GM23248 (cell line): ENCODE results near the gene STUM. TPM values are rescaled to one million over a fixed set of nuclear protein-coding genes. Genes with fewer than 3 reads are reported as not detected.

ENCODE experiments used
- DNase-seq: peaks from one replicate; pipeline ENCODE4 v3.0.0-alpha.2; 2015
- H2AFZ ChIP-seq: fragments of 200-600 bp; sonication (generic); 2 replicates; pipeline ENCODE4 v1.6.1; 2016; ENCODE audit warnings: antibody characterized with exemption
- H3F3A ChIP-seq: fragments of 200-600 bp; sonication (generic); 2 replicates; pipeline ENCODE4 v1.6.1; 2016; ENCODE audit warnings: mild to moderate bottlenecking, antibody characterized with exemption, mixed run types; ENCODE audit not compliant: insufficient read depth
- H3K27ac ChIP-seq: fragments of 200-600 bp; sonication (generic); 2 replicates; pipeline ENCODE4 v1.5.1; 2016; ENCODE audit warnings: mild to moderate bottlenecking
- H3K27me3 ChIP-seq: fragments of 200-600 bp; sonication (generic); replicated peaks from 2 replicates; pipeline ENCODE4 v1.6.1; 2016; ENCODE audit warnings: mild to moderate bottlenecking; ENCODE audit not compliant: insufficient read depth
- H3K36me3 ChIP-seq: fragments of 200-600 bp; sonication (generic); 2 replicates; pipeline ENCODE4 v1.6.1; 2016; ENCODE audit warnings: low read depth, mild to moderate bottlenecking
- H3K4me1 ChIP-seq: fragments of 200-600 bp; sonication (generic); 2 replicates; pipeline ENCODE4 v1.6.1; 2016; ENCODE audit warnings: mild to moderate bottlenecking; ENCODE audit not compliant: insufficient read depth
- H3K4me2 ChIP-seq: fragments of 200-600 bp; sonication (generic); one replicate; pipeline ENCODE4 v1.6.1; 2016; ENCODE audit warnings: mild to moderate bottlenecking; ENCODE audit not compliant: unreplicated experiment
- H3K4me3 ChIP-seq: fragments of 200-600 bp; sonication (generic); 2 replicates; pipeline ENCODE4 v1.5.1; 2016; ENCODE audit warnings: mild to moderate bottlenecking
- H3K79me2 ChIP-seq: fragments of 200-600 bp; sonication (generic); 2 replicates; pipeline ENCODE4 v1.6.1; 2016; ENCODE audit warnings: mild to moderate bottlenecking; ENCODE audit not compliant: insufficient read depth
- H3K9ac ChIP-seq: fragments of 200-600 bp; sonication (generic); 2 replicates; pipeline ENCODE4 v1.6.1; 2016; ENCODE audit warnings: mild to moderate bottlenecking
- H3K9me2 ChIP-seq: fragments of 200-600 bp; sonication (generic); 2 replicates; pipeline ENCODE4 v1.6.1; 2016; ENCODE audit warnings: mixed run types, mild to moderate bottlenecking, moderate library complexity; ENCODE audit not compliant: insufficient read depth
- H3K9me3 ChIP-seq: fragments of 200-600 bp; sonication (generic); one replicate; pipeline ENCODE4 v1.6.1; 2017; ENCODE audit warnings: low read depth
- H4K20me1 ChIP-seq: fragments of 200-600 bp; sonication (generic); 2 replicates; pipeline ENCODE4 v1.6.0; 2016; ENCODE audit not compliant: insufficient read depth
- EZH2 ChIP-seq: fragments of 200-600 bp; sonication (generic); IDR thresholded peaks from 2 replicates; pipeline ENCODE4 v1.6.1; 2018; ENCODE audit warnings: antibody characterized with exemption, mild to moderate bottlenecking; ENCODE audit not compliant: insufficient read depth, poor library complexity, severe bottlenecking
- EZH2phosphoT487 ChIP-seq: fragments of 200-600 bp; sonication (generic); IDR thresholded peaks from 2 replicates; pipeline ENCODE4 v1.6.1; 2018; ENCODE audit warnings: antibody characterized with exemption, moderate library complexity, mild to moderate bottlenecking, low read depth; ENCODE audit not compliant: insufficient read depth
- WGBS, 2 experiments: methylation state at CpG; one replicate each; pipeline ENCODE4 v1.1.6; 2015 to 2017; ENCODE audit warnings: low lambda C conversion rate in 2 of 2, low coverage in 1 of 2; ENCODE audit errors: missing lambda C conversion rate in 2 of 2; 5-methylcytosine and 5-hydroxymethylcytosine counted together
- in situ Hi-C: fragments of 300-500 bp; cut with MboI; formaldehyde crosslinking; loops from 2 replicates; pipeline ENCODE4 v1.15.0; 2020
- polyA plus RNA-seq: library from polyadenylated mRNA; unstranded; fragments of >200 nt; fragmentation: Nextera tagmentation; extraction: Ambion mirVana; gene quantifications from 2 replicates; pipeline ENCODE4 v1.2.1, GENCODE V29; 2016
- total RNA-seq: library from RNA; depleted of rRNA; stranded (reverse); fragments of >200 nt; shearing (Covaris generic); gene quantifications from 2 replicates; pipeline ENCODE4 v1.2.3, GENCODE V29; 2014

Gene STUM
- total and polyA plus RNA-seq, 2 experiments from 2014 or later = under 0.01 TPM; not detected in 1

DNA sequence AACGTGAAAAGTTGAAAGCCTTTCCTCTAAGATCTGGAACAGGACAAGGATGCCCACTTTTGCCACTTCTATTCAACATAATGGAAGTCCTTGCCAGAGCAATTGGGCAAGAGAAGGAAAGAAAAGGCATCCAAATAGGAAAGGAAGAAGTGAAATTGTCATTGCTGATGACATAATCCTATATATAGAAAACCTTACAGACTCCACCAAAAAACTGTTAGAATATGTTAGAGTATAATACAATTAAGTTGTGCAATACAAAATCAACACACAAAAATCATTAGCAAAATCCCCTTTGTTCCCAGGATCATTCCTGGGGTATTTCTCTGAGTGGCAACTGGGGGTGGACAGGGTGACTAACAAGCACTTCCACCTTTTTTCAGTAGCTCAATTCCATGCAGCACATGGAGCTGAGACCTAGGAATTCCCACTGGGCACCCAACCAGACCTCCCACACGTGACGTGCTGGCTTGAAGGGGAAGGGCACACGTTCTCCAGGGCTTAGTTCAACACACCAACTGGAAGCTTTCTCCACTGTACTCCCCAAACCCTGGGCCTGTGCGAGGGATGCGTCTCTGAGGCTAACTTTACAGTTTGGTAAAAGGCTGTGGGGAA lies 9.6 kb downstream of the STUM start:
- H3K4me3 ChIP-seq = no peak overlapping the region
- H3K9me2 ChIP-seq = no peaks in the 10 kb centered on the region
- H3K27me3 ChIP-seq = peaks cover 29% of the 10 kb centered on the region
- H2AFZ ChIP-seq = no peak overlapping the region
- in situ Hi-C loops = loop anchor here (10.0 kb wide), 1 partner anchor 277 kb away; no protein-coding TSS in a partner anchor
- no peak overlapping the region for H3K4me2 ChIP-seq
- no peaks in the 10 kb centered on the region for H3K36me3 ChIP-seq
- H3K4me1 ChIP-seq = no peaks in the 10 kb centered on the region
- no peaks in the 10 kb centered on the region for H3K9me3 ChIP-seq
- 45 to 50% methylated on average over 6 of the region's 6 CpGs for WGBS, 2 experiments
- H3K9ac ChIP-seq = no peak overlapping the region
- H3K79me2 ChIP-seq = no peaks in the 10 kb centered on the region
- TF ChIP-seq EZH2 (no peak), EZH2phosphoT487 (no peak)
- no peaks in the 10 kb centered on the region for H4K20me1 ChIP-seq
- H3K27ac ChIP-seq = no peak overlapping the region
- DNase-seq = no peak
- H3F3A ChIP-seq = no peaks in the 10 kb centered on the region

DNA sequence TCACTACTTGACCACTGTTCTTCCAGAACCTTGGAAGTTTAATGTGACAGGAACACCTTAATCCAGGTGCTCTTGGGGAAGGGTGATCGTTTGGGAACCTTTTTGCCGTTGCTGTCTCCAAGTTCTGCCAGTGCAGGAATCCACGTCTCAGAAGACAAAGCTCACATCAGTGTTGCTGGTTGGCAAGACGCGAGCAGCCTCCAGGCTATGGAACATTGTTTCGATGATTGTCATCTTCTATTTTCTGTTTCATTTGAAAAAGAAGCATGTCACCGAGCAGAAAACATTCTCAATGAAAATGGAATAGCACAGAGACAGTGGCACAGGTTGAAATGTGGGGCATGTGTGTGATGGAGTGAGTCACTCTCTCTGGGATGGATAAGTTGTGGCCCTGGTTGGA lies 11.7 kb downstream of the STUM start:
- in situ Hi-C loops = no loop called here
- Histone ChIP-seq H3K9ac (no peak overlapping the region), H3K27ac (no peak overlapping the region), H3F3A (no peaks in the 10 kb centered on the region), H3K36me3 (no peaks in the 10 kb centered on the region), H2AFZ (no peak overlapping the region), H3K9me2 (no peaks in the 10 kb centered on the region), H3K4me3 (no peak overlapping the region), H3K27me3 (peaks cover 9% of the 10 kb centered on the region), H4K20me1 (no peaks in the 10 kb centered on the region), H3K4me2 (no peak overlapping the region), H3K79me2 (no peaks in the 10 kb centered on the region), H3K9me3 (no peaks in the 10 kb centered on the region), H3K4me1 (no peaks in the 10 kb centered on the region)
- 48 to 50% methylated on average over 7 of the region's 7 CpGs for WGBS, 2 experiments
- TF ChIP-seq EZH2phosphoT487 (no peak), EZH2 (no peak)
- DNase-seq = no peak

DNA sequence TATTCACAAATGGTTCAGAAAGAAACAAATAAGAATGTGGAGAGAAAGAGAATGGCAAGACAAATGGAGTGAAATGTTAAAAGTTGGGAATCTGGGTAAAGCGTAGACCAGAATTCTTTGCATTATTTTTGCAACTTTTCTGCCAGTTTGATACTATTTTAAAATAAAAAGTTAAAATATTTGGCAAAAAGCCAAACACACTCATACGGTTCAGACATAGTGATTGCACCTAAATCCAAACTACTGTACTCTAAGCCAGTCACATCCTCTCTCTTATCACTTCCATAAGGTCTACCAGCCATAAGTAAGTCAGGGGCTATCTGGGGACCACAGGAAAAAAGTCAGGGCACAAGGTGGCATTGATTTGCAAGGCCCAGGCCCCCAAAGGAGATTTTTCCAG lies 14.4 kb downstream of the STUM start:
- no peaks in the 10 kb centered on the region for H3K4me1 ChIP-seq
- H3F3A ChIP-seq = no peaks in the 10 kb centered on the region
- H3K36me3 ChIP-seq = no peaks in the 10 kb centered on the region
- H3K4me2 ChIP-seq = no peak overlapping the region
- no peak overlapping the region for H2AFZ ChIP-seq
- H4K20me1 ChIP-seq = no peaks in the 10 kb centered on the region
- peaks cover 24% of the 10 kb centered on the region for H3K27me3 ChIP-seq
- no peaks in the 10 kb centered on the region for H3K9me3 ChIP-seq
- in situ Hi-C loops = no loop called here
- WGBS, 2 experiments = 18 to 33% methylated on average over 2 of the region's 2 CpGs
- H3K4me3 ChIP-seq = no peak overlapping the region
- no peaks in the 10 kb centered on the region for H3K9me2 ChIP-seq
- no peak for DNase-seq
- TF ChIP-seq EZH2phosphoT487 = no peak
- TF ChIP-seq EZH2 = no peak
- H3K79me2 ChIP-seq = no peaks in the 10 kb centered on the region
- H3K27ac ChIP-seq = no peak overlapping the region
- H3K9ac ChIP-seq = no peak overlapping the region

DNA sequence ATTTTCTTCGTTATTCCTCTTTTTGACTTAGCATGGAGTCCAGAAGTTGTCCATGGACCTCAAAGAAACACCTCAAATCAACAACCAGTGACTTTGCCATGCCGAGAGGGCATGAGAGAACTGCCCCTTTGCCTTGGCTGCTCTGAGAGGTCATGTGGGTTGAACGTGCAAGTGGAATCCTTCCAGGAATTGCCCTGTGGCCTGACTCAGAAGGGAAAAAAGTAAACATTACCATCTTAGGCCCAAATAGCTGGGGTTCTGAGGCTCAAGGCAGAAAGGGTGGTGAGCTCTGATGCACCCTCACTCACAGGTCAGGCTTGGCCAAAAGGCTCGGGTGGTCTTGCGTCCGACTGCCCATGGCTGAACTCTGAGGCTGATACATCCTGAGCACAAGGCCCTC lies 15.1 kb downstream of the STUM start:
- TF ChIP-seq EZH2phosphoT487 (no peak), EZH2 (no peak)
- Histone ChIP-seq H2AFZ (no peak overlapping the region), H3K36me3 (no peaks in the 10 kb centered on the region), H3K9me3 (no peaks in the 10 kb centered on the region), H3K27me3 (peaks cover 26% of the 10 kb centered on the region), H3K4me2 (no peak overlapping the region), H4K20me1 (no peaks in the 10 kb centered on the region), H3K9me2 (no peaks in the 10 kb centered on the region), H3K4me3 (no peak overlapping the region), H3K4me1 (no peaks in the 10 kb centered on the region), H3K79me2 (no peaks in the 10 kb centered on the region), H3K9ac (no peak overlapping the region), H3F3A (no peaks in the 10 kb centered on the region), H3K27ac (no peak overlapping the region)
- WGBS, 2 experiments = 56 to 61% methylated on average over 6 of the region's 6 CpGs
- in situ Hi-C loops = no loop called here
- no peak for DNase-seq
